ENCODE data around the gene APLN.

Gene APLN

GRCh38 chrX:129665916-129666644 is 11.3 kb upstream of the APLN start:
- no peak for DNase-seq
- H3K9me3 ChIP-seq (ENCODE audit: control insufficient read depth, low read length) = no peaks in the 10 kb centered on the region
- H3K36me3 ChIP-seq (ENCODE audit: control insufficient read depth, insufficient read depth, low read length) = no peaks in the 10 kb centered on the region
- no peaks in the 10 kb centered on the region for H3K27me3 ChIP-seq (replicated peaks; ENCODE audit: control insufficient read depth, insufficient read depth, low read length, poor library complexity, severe bottlenecking)
- H3K4me3 ChIP-seq (ENCODE audit: insufficient read depth, low read depth, low read length, poor library complexity, severe bottlenecking) = no peak overlapping the region
- H3K27ac ChIP-seq (ENCODE audit: insufficient read depth, low read length, poor library complexity, severe bottlenecking) = no peak overlapping the region
- H3K4me1 ChIP-seq (ENCODE audit: control insufficient read depth, insufficient read depth, low read length, poor library complexity, severe bottlenecking) = no peaks in the 10 kb centered on the region

GRCh38 chrX:129663171-129663570 is 8.4 kb upstream of the APLN start:
- no peak overlapping the region for H3K4me3 ChIP-seq (ENCODE audit: insufficient read depth, low read depth, low read length, poor library complexity, severe bottlenecking)
- H3K9me3 ChIP-seq (ENCODE audit: control insufficient read depth, low read length) = no peaks in the 10 kb centered on the region
- H3K4me1 ChIP-seq (ENCODE audit: control insufficient read depth, insufficient read depth, low read length, poor library complexity, severe bottlenecking) = no peaks in the 10 kb centered on the region
- no peaks in the 10 kb centered on the region for H3K36me3 ChIP-seq (ENCODE audit: control insufficient read depth, insufficient read depth, low read length)
- DNase-seq = no peak
- H3K27me3 ChIP-seq (replicated peaks; ENCODE audit: control insufficient read depth, insufficient read depth, low read length, poor library complexity, severe bottlenecking) = no peaks in the 10 kb centered on the region
- H3K27ac ChIP-seq (ENCODE audit: insufficient read depth, low read length, poor library complexity, severe bottlenecking) = no peak overlapping the region

GRCh38 chrX:129661369-129661768 is 6.6 kb upstream of the APLN start:
- H3K27me3 ChIP-seq (replicated peaks; ENCODE audit: control insufficient read depth, insufficient read depth, low read length, poor library complexity, severe bottlenecking) = no peaks in the 10 kb centered on the region
- no peak overlapping the region for H3K4me3 ChIP-seq (ENCODE audit: insufficient read depth, low read depth, low read length, poor library complexity, severe bottlenecking)
- H3K27ac ChIP-seq (ENCODE audit: insufficient read depth, low read length, poor library complexity, severe bottlenecking) = no peak overlapping the region
- H3K4me1 ChIP-seq (ENCODE audit: control insufficient read depth, insufficient read depth, low read length, poor library complexity, severe bottlenecking) = no peaks in the 10 kb centered on the region
- DNase-seq = no peak
- no peaks in the 10 kb centered on the region for H3K36me3 ChIP-seq (ENCODE audit: control insufficient read depth, insufficient read depth, low read length)
- no peaks in the 10 kb centered on the region for H3K9me3 ChIP-seq (ENCODE audit: control insufficient read depth, low read length)

- Histone ChIP-seq H3K27me3 (replicated peaks; ENCODE audit: control insufficient read depth, insufficient read depth, low read length, poor library complexity, severe bottlenecking) (no peaks in the 10 kb centered on the region), H3K4me3 (ENCODE audit: insufficient read depth, low read depth, low read length, poor library complexity, severe bottlenecking) (no peak overlapping the region), H3K9me3 (ENCODE audit: control insufficient read depth, low read length) (no peaks in the 10 kb centered on the region), H3K36me3 (ENCODE audit: control insufficient read depth, insufficient read depth, low read length) (no peaks in the 10 kb centered on the region), H3K27ac (ENCODE audit: insufficient read depth, low read length, poor library complexity, severe bottlenecking) (no peak overlapping the region), H3K4me1 (ENCODE audit: control insufficient read depth, insufficient read depth, low read length, poor library complexity, severe bottlenecking) (peaks cover 5% of the 10 kb centered on the region)
- no peak for DNase-seq
These were observed 5.1 kb upstream of the APLN start for GRCh38 chrX:129659861-129660260.

GRCh38 chrX:129659141-129659540 is 4.4 kb upstream of the APLN start:
- Histone ChIP-seq H3K36me3 (ENCODE audit: control insufficient read depth, insufficient read depth, low read length) (no peaks in the 10 kb centered on the region), H3K27ac (ENCODE audit: insufficient read depth, low read length, poor library complexity, severe bottlenecking) (no peak overlapping the region), H3K27me3 (replicated peaks; ENCODE audit: control insufficient read depth, insufficient read depth, low read length, poor library complexity, severe bottlenecking) (peaks cover under 1% of the 10 kb centered on the region), H3K9me3 (ENCODE audit: control insufficient read depth, low read length) (no peaks in the 10 kb centered on the region), H3K4me1 (ENCODE audit: control insufficient read depth, insufficient read depth, low read length, poor library complexity, severe bottlenecking) (peaks cover 5% of the 10 kb centered on the region), H3K4me3 (ENCODE audit: insufficient read depth, low read depth, low read length, poor library complexity, severe bottlenecking) (no peak overlapping the region)
- no peak for DNase-seq

- Histone ChIP-seq H3K4me3 (ENCODE audit: insufficient read depth, low read depth, low read length, poor library complexity, severe bottlenecking) (no peak overlapping the region), H3K27me3 (replicated peaks; ENCODE audit: control insufficient read depth, insufficient read depth, low read length, poor library complexity, severe bottlenecking) (peaks cover 3% of the 10 kb centered on the region), H3K9me3 (ENCODE audit: control insufficient read depth, low read length) (no peaks in the 10 kb centered on the region), H3K27ac (ENCODE audit: insufficient read depth, low read length, poor library complexity, severe bottlenecking) (no peak overlapping the region), H3K36me3 (ENCODE audit: control insufficient read depth, insufficient read depth, low read length) (no peaks in the 10 kb centered on the region), H3K4me1 (ENCODE audit: control insufficient read depth, insufficient read depth, low read length, poor library complexity, severe bottlenecking) (peaks cover 5% of the 10 kb centered on the region)
- DNase-seq = no peak
These were observed 3.7 kb upstream of the APLN start for GRCh38 chrX:129658429-129658828.

- no peak overlapping the region for H3K4me3 ChIP-seq (ENCODE audit: insufficient read depth, low read depth, low read length, poor library complexity, severe bottlenecking)
- no peak for DNase-seq
These were observed 942 bp upstream of the APLN start for GRCh38 chrX:129655547-129656249.

GRCh38 chrX:129653971-129654651 is 645 bp downstream of the APLN start:
- H3K27me3 ChIP-seq (replicated peaks; ENCODE audit: control insufficient read depth, insufficient read depth, low read length, poor library complexity, severe bottlenecking) = peaks cover 3% of the 10 kb centered on the region
- peak overlapping the region; percentile 35 for H3K4me3 ChIP-seq (ENCODE audit: insufficient read depth, low read depth, low read length, poor library complexity, severe bottlenecking)
- no peaks in the 10 kb centered on the region for H3K36me3 ChIP-seq (ENCODE audit: control insufficient read depth, insufficient read depth, low read length)
- H3K9me3 ChIP-seq (ENCODE audit: control insufficient read depth, low read length) = no peaks in the 10 kb centered on the region
- H3K27ac ChIP-seq (ENCODE audit: insufficient read depth, low read length, poor library complexity, severe bottlenecking) = no peak overlapping the region
- H3K4me1 ChIP-seq (ENCODE audit: control insufficient read depth, insufficient read depth, low read length, poor library complexity, severe bottlenecking) = peaks cover 5% of the 10 kb centered on the region
- no peak for DNase-seq

More at GRCh38 chrX:129655547-129656249, 942 bp upstream of the APLN start:
- Histone ChIP-seq H3K9me3 (ENCODE audit: control insufficient read depth, low read length) (no peaks in the 10 kb centered on the region), H3K27me3 (replicated peaks; ENCODE audit: control insufficient read depth, insufficient read depth, low read length, poor library complexity, severe bottlenecking) (peaks cover 3% of the 10 kb centered on the region), H3K4me1 (ENCODE audit: control insufficient read depth, insufficient read depth, low read length, poor library complexity, severe bottlenecking) (peaks cover 5% of the 10 kb centered on the region), H3K36me3 (ENCODE audit: control insufficient read depth, insufficient read depth, low read length) (no peaks in the 10 kb centered on the region), H3K27ac (ENCODE audit: insufficient read depth, low read length, poor library complexity, severe bottlenecking) (no peak overlapping the region)

GRCh38 chrX:129653181-129653970 is 1.4 kb downstream of the APLN start:
- H3K9me3 ChIP-seq (ENCODE audit: control insufficient read depth, low read length) = no peaks in the 10 kb centered on the region
- H3K4me3 ChIP-seq (ENCODE audit: insufficient read depth, low read depth, low read length, poor library complexity, severe bottlenecking) = no peak overlapping the region
- peaks cover 3% of the 10 kb centered on the region for H3K27me3 ChIP-seq (replicated peaks; ENCODE audit: control insufficient read depth, insufficient read depth, low read length, poor library complexity, severe bottlenecking)

More at GRCh38 chrX:129653181-129653970, 1.4 kb downstream of the APLN start:
- Histone ChIP-seq H3K4me1 (ENCODE audit: control insufficient read depth, insufficient read depth, low read length, poor library complexity, severe bottlenecking) (peaks cover 5% of the 10 kb centered on the region), H3K27ac (ENCODE audit: insufficient read depth, low read length, poor library complexity, severe bottlenecking) (no peak overlapping the region), H3K36me3 (ENCODE audit: control insufficient read depth, insufficient read depth, low read length) (no peaks in the 10 kb centered on the region)
- DNase-seq = no peak

Data from effector memory CD4-positive, alpha-beta T cell (primary cell).